HCT116 (cell line): ENCODE results near the gene ZNF286A.
"Not testable (repeated sequence)": the region's sequence is repeated elsewhere in the genome, so short reads cannot be mapped to it uniquely, and the experiment has no call there.

Experiments
- CEBPB ChIP-seq: IDR thresholded peaks from 2 replicates; pipeline ENCODE4 v1.6.1; 2012; ENCODE audit warnings: low read depth
- EZH2 ChIP-seq: fragments of 200-600 bp; sonication (generic); IDR thresholded peaks from 2 replicates; pipeline ENCODE4 v1.6.1; 2017; ENCODE audit warnings: antibody characterized with exemption, mixed run types
- POLR2A ChIP-seq: IDR thresholded peaks from 2 replicates; pipeline ENCODE4 v1.7.0; 2011; ENCODE audit warnings: borderline replicate concordance; ENCODE audit not compliant: insufficient read depth, insufficient read length; ENCODE audit errors: extremely low read depth
- POLR2AphosphoS5 ChIP-seq: IDR thresholded peaks from 2 replicates; pipeline ENCODE4 v1.6.1; 2011; ENCODE audit warnings: mild to moderate bottlenecking, low read depth, low read length, moderate library complexity
- SP1 ChIP-seq: IDR thresholded peaks from 2 replicates; pipeline ENCODE4 v1.6.1; 2012; ENCODE audit warnings: low read depth
- SRF ChIP-seq: IDR thresholded peaks from 2 replicates; pipeline ENCODE4 v1.6.1; 2012; ENCODE audit warnings: low read depth
- TF ChIP-seq, protein P1 (sequence below), 3 experiments: fragments of 200-600 bp in 1 of 3; sonication (generic) in 1 of 3; IDR thresholded peaks in 2 of 3; conservative IDR thresholded peaks in 1 of 3; 2 replicates each; pipeline ENCODE4 v1.5.1; 2012 to 2017; ENCODE audit warnings: low read depth in 2 of 3, low read length in 2 of 3, antibody characterized with exemption in 1 of 3, borderline replicate concordance in 1 of 3, control low read depth in 1 of 3, mild to moderate bottlenecking in 1 of 3, mixed read lengths in 1 of 3, mixed run types in 1 of 3, moderate library complexity in 1 of 3; ENCODE audit not compliant: insufficient read depth in 1 of 3
- TF ChIP-seq, protein P2 (sequence below): IDR thresholded peaks from 2 replicates; pipeline ENCODE4 v1.6.1; 2012; ENCODE audit warnings: low read depth

DNA sequence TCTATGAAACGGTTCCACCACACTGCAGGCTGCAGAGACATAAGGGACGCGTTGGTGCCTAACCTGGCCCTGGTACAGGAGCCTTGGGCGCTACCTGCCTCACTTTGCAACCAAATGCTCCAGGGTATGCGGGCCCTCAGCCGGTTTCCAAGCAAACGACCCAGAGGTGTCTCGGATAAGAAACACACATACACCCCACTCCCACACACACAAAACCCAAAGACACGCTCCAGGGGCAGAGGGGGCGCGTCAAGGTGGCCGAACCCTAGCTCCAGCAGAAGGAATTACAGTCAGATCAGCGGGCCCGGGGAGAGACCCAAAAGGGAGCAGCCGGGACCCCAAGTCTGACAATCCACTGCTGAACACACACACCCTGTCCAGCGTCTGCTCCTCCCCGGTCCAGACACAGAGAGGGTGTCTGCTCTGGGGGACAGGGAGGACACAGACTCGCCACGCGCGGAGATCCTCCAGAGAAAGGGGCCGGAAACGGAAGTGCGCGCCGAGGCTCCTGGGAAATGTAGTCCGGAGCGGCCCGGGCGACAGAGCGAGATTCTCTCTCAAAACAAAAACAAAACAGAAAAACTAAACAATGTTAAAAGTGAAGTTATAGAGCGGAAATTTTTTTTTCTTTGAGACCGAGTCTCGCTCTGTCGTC, 15.6 kb upstream of the ZNF286A start, which contains the start of gene TRIM16:
- peak; percentile 70 for TF ChIP-seq POLR2AphosphoS5
- TF ChIP-seq CEBPB, EZH2, POLR2A, SRF, SP1: not testable (repeated sequence)
- TF ChIP-seq, protein P1, sequence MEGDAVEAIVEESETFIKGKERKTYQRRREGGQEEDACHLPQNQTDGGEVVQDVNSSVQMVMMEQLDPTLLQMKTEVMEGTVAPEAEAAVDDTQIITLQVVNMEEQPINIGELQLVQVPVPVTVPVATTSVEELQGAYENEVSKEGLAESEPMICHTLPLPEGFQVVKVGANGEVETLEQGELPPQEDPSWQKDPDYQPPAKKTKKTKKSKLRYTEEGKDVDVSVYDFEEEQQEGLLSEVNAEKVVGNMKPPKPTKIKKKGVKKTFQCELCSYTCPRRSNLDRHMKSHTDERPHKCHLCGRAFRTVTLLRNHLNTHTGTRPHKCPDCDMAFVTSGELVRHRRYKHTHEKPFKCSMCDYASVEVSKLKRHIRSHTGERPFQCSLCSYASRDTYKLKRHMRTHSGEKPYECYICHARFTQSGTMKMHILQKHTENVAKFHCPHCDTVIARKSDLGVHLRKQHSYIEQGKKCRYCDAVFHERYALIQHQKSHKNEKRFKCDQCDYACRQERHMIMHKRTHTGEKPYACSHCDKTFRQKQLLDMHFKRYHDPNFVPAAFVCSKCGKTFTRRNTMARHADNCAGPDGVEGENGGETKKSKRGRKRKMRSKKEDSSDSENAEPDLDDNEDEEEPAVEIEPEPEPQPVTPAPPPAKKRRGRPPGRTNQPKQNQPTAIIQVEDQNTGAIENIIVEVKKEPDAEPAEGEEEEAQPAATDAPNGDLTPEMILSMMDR (IDR thresholded peaks at IDR 0.05 in 2 of 3, conservative IDR thresholded peaks at IDR 0.05 in 1 of 3; ENCODE audit: borderline replicate concordance in 1 of 3, insufficient read depth in 1 of 3, low read depth in 2 of 3, low read length in 2 of 3): not testable (repeated sequence)
- TF ChIP-seq, protein P2, sequence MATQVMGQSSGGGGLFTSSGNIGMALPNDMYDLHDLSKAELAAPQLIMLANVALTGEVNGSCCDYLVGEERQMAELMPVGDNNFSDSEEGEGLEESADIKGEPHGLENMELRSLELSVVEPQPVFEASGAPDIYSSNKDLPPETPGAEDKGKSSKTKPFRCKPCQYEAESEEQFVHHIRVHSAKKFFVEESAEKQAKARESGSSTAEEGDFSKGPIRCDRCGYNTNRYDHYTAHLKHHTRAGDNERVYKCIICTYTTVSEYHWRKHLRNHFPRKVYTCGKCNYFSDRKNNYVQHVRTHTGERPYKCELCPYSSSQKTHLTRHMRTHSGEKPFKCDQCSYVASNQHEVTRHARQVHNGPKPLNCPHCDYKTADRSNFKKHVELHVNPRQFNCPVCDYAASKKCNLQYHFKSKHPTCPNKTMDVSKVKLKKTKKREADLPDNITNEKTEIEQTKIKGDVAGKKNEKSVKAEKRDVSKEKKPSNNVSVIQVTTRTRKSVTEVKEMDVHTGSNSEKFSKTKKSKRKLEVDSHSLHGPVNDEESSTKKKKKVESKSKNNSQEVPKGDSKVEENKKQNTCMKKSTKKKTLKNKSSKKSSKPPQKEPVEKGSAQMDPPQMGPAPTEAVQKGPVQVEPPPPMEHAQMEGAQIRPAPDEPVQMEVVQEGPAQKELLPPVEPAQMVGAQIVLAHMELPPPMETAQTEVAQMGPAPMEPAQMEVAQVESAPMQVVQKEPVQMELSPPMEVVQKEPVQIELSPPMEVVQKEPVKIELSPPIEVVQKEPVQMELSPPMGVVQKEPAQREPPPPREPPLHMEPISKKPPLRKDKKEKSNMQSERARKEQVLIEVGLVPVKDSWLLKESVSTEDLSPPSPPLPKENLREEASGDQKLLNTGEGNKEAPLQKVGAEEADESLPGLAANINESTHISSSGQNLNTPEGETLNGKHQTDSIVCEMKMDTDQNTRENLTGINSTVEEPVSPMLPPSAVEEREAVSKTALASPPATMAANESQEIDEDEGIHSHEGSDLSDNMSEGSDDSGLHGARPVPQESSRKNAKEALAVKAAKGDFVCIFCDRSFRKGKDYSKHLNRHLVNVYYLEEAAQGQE: not testable (repeated sequence)
